H1 (cell line): ENCODE measurements around the gene EIPR1. TPM values are rescaled to one million over a fixed set of nuclear protein-coding genes. Genes with fewer than 3 reads are reported as not detected.

Experiments
- CHD2 ChIP-seq: IDR thresholded peaks from 2 replicates; pipeline ENCODE4 v1.6.1; 2012; ENCODE audit warnings: low read length, improper control_type of control experiment
- EP300 ChIP-seq, 2 experiments: IDR thresholded peaks; 1 replicate in 1 of 2; 2 replicates in 1 of 2; pipeline ENCODE4 v1.6.1; 2011 to 2012; ENCODE audit warnings: low read depth in 2 of 2, low read length in 2 of 2, mild to moderate bottlenecking in 2 of 2, borderline replicate concordance in 1 of 2, inconsistent platforms in 1 of 2, moderate library complexity in 1 of 2
- KDM1A ChIP-seq: fragments of 200-600, 300-600 bp; sonication (generic); IDR thresholded peaks from 2 replicates; pipeline ENCODE4 v1.7.1; 2016; ENCODE audit warnings: mild to moderate bottlenecking, low read length, borderline replicate concordance
- RBBP5 ChIP-seq: IDR thresholded peaks from 2 replicates; pipeline ENCODE4 v1.7.1; 2012; ENCODE audit warnings: low read depth, mild to moderate bottlenecking, inconsistent platforms, low read length, moderate library complexity, borderline replicate concordance
- SIRT6 ChIP-seq: IDR thresholded peaks from one replicate; pipeline ENCODE4 v1.7.1; 2012; ENCODE audit warnings: low read length, inconsistent platforms
- SRF ChIP-seq: IDR thresholded peaks from 2 replicates; pipeline ENCODE4 v1.6.1; 2011; ENCODE audit warnings: mild to moderate bottlenecking, low read depth, low read length, moderate library complexity
- TAF7 ChIP-seq: optimal IDR thresholded peaks from 2 replicates; pipeline ENCODE3; 2011; ENCODE audit warnings: low read depth, mild to moderate bottlenecking, inconsistent platforms, low read length, moderate library complexity, borderline replicate concordance
- polyA plus RNA-seq, 7 experiments: library from polyadenylated mRNA; depleted of rRNA in 3 of 7; stranded (reverse) in 5 of 7; unstranded in 2 of 7; fragments of >200 nt in 5 of 7; fragments of 200-250 nt in 2 of 7; gene quantifications; 1 replicate in 5 of 7; 2 replicates in 1 of 7; 4 replicates in 1 of 7; pipeline versions ENCODE4 v1.2.1 to v1.2.3, GENCODE V29; 2011 to 2013; ENCODE audit warnings: missing spikeins in 2 of 7, mixed read lengths in 2 of 7
- total RNA-seq: library from RNA; stranded (reverse); fragmentation: NEBNext Ultra II Directional; extraction: Animal tissue kit (Norgen Biotek cat#: 25700); gene quantifications from 2 replicates; pipeline ENCODE4 v1.2.1, GENCODE V29; 2021
- TF ChIP-seq, protein P1 (sequence below), 3 experiments: IDR thresholded peaks; 1 replicate in 2 of 3; 2 replicates in 1 of 3; pipeline versions ENCODE4 v1.5.1 to v1.6.1; 2011; ENCODE audit warnings: low read length in 3 of 3, mild to moderate bottlenecking in 3 of 3, inconsistent platforms in 2 of 3, low read depth in 1 of 3, moderate library complexity in 1 of 3; ENCODE audit not compliant: insufficient read depth in 1 of 3; ENCODE audit errors: control extremely low read depth in 1 of 3

Gene EIPR1
- total and polyA plus RNA-seq, 2 of the 8 experiments (the other 6 are each of a cell fraction or from before 2014, with no cell fraction given), result 26.3 to 56.4 TPM

DNA sequence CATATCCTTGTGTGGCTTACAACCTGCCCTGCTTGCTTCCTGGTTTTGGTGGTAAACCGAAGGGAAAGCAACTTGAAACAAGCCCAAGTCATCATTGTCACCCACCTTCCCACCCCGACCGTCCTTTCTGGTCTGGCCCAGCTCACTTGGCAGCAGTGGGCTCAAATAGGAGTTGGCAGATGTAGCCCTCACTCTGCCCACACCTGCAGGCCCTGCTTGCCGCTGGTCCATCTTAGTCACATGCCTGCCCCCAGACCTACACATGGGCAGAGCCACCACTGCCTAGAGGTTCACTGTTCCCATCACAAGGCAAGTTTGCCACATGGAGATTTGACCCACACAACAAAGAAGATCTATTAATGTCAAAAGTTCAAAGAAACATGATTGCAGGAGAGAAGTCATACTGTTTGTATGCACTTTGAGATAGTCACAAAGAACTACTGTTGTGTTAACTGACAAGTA is 9.3 kb downstream of the EIPR1 start (continued):
- TF ChIP-seq TAF7, result no peak
- TF ChIP-seq, protein P1, sequence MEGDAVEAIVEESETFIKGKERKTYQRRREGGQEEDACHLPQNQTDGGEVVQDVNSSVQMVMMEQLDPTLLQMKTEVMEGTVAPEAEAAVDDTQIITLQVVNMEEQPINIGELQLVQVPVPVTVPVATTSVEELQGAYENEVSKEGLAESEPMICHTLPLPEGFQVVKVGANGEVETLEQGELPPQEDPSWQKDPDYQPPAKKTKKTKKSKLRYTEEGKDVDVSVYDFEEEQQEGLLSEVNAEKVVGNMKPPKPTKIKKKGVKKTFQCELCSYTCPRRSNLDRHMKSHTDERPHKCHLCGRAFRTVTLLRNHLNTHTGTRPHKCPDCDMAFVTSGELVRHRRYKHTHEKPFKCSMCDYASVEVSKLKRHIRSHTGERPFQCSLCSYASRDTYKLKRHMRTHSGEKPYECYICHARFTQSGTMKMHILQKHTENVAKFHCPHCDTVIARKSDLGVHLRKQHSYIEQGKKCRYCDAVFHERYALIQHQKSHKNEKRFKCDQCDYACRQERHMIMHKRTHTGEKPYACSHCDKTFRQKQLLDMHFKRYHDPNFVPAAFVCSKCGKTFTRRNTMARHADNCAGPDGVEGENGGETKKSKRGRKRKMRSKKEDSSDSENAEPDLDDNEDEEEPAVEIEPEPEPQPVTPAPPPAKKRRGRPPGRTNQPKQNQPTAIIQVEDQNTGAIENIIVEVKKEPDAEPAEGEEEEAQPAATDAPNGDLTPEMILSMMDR (IDR thresholded peaks at IDR 0.05; ENCODE audit: control extremely low read depth in 1 of 3, insufficient read depth in 1 of 3, low read depth in 1 of 3, low read length in 3 of 3), result no peak
- no peak for TF ChIP-seq EP300 (IDR thresholded peaks at IDR 0.05; ENCODE audit: borderline replicate concordance in 1 of 2, low read depth in 2 of 2, low read length in 2 of 2)
- TF ChIP-seq SRF, result no peak
- TF ChIP-seq KDM1A, result no peak
- no peak for TF ChIP-seq RBBP5
- no peak for TF ChIP-seq CHD2
- TF ChIP-seq SIRT6, result no peak
